HG03457 (cell line): Measurements from ENCODE around the gene DHX30.

ENCODE experiments used
- ATAC-seq: cut with Tn5 transposase; IDR thresholded peaks from one replicate; pipeline ENCODE4 v1.9.1; 2021; ENCODE audit warnings: moderate number of reproducible peaks; ENCODE audit not compliant: unreplicated experiment

The DHX30 gene

DNA sequence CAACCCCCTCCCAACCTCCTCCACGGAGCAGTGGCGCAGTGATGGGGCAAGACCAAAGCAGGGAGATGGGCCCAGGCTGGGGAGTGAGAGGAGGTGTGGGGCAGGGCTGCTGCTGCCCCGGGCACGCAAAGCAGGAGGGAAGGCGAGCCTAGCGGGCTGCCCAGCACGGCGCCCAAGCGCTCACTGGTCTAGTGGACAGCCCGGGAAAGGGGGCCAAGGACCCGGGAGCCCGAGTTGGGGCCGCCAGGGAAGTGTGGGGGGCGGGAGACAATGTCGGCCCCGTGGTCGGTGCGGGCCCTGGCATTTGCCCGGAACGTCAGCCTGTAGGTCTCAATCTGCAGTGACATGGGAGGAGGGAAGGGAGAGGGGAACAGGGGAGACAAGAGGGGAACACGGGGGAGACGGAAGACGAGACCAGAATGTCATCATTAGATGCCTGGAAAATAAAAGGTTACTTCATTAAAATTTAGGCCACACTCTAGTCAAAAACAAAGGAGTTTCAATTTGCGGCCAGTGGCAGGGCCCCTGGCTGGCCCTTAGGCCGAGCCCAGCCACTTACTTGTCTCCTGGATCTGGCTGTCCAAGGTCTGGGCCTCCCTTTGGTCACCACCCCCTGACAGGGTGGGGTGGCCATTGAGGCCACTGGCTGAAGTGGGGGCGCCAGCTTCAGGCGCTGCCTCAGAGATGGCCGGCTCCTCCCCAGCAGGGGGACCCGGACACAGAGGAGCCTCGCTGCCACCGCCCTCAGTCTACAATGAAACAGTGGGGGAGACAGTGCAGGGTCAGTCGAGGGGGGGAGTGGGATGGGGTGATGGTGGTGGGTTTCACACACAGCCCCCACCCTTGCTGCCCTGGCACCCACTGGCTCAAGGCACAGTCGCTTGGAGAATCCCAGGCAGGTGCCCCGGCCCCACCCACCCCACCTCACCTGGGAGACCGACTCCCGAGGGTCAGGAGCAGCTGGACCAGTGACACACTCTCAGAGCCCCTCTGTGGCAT, 50.0 kb downstream of the DHX30 start:
- ATAC-seq, result no peak

DNA sequence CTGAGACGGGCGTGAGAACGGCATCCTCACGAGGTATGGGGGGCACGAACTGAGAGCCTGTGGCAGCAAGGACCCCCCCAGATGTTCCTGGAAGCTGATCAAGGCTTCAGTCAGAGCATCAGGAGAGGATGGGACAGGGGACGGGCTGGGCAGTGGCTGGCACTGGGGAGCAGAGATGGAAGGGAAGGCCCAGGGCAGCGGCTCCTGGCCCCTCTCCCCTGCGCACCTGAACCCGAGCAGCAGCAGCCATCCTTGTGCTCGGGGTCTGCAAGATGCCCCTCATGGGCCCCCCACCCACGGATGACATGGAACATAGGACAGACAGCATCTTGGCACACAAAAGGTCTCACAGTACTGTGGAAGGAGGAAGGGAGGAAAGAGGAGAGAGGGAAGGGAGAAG, 51.3 kb downstream of the DHX30 start:
- ATAC-seq, result no peak

DNA sequence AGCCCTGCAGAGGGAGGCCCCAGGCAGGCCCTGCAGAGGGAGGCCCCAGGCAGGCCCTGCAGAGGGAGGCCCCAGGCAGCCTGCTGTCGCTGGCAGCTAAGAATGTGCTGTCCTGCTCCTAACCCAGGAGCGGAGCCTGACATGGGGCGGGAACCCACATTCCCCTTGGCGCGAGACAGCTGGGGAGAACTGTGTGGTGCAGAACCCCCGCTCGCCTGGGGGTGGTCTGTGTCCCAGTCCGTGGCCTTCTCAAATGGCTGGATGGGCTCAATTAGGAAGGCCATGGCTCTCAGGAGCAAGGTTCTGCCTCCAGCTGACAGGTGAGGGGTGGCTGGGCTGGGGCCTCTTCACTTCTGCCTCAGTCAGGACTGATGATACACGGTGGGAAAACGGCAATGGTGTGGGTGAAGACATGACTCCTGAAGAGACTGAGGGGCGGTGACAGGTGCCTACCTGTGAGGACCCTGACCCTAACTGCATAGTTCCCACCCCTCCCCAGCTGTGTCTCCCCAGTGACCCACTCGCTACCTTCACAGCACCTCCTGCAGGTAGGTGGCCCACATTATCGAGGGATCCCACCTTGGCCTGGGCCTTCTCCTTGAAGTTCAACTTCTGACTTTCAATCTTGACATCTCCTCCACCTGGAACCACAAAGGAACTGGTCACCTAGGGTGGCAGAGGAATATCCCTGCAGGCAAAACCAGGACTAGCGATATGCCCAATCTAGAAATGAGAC, 52.0 kb downstream of the DHX30 start:
- ATAC-seq, result no peak

DNA sequence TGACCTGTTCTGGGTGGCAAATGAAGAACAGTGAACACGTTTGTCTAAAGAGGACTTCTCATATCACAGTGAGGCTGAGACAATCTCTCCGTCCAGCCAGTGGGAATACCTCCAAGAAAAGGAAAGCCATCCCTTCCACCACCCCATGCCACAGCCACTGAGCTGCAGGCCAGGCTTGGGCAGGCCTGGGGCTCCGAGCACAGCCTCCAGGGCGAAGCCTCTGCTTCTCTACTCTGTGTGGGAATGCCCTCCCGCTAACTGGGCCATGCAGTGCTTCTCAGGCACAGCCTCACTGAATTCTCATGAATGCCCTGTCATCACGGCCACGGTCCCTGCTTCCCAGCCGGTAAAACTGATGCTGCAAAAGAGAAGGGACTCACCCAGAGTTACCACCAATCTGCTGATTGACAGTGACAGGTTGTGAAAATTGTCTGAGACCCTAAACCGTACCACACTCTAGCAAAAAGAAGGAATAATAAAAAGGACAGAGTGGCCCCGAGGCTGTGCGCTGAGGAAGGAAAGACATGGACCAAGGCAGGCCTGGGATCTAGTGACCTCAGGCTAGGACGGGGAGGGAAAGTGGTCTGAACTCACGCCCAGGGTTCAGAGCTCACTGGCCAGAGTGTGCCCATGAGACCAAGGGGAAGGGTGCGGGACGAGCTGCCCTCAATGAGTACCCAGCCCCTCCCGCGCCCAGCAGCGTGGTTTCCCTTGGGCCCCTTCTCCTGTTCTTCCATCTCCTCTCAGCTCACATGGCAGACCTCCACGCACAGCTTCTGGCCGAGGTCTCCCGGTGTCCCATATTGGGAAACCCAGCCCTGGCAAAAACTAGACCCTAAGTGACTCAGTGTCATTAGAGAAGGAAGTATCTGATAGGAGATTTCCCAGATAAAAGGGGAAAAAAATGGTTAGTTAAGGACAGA, 52.8 kb downstream of the DHX30 start:
- ATAC-seq, result no peak

DNA sequence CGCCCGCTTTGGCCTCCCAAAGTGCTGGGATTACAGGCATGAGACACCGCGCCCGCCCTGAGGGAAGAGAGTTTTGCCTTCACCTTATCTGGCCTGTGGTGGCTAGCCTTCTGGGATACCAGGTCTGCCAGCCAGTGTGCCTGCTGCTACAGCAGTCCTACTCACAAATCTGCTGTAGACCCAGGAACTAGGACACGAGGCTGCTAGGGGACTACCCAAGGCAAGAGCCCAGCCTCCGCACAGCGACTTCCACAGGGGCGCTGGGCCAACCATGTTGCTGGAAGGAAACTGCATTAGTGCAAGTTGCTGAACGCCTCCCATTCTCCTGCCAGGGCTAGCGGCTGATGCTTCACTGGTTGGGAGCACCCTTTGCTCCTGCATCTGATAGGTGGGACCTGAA, 53.7 kb downstream of the DHX30 start:
- ATAC-seq, result no peak

DNA sequence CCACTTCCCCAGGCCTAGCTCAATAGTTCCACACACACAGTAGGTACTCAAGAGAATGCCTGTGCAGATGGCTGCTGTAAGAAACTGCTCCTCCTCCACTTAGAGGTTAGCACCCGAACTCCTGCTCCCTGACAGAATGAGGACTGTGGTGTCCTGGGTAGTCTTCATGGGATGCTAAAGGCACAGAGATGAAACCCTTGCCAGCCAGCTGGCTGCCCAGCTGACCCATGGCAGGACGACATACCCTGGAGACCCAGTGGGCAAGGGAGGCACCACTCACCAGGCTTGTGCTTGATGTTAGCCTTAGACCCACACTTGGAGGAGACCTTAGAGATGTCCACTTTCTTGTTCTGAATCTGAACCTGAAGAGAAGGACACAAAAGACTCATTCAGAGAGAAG, 54.2 kb downstream of the DHX30 start:
- ATAC-seq, result no peak

DNA sequence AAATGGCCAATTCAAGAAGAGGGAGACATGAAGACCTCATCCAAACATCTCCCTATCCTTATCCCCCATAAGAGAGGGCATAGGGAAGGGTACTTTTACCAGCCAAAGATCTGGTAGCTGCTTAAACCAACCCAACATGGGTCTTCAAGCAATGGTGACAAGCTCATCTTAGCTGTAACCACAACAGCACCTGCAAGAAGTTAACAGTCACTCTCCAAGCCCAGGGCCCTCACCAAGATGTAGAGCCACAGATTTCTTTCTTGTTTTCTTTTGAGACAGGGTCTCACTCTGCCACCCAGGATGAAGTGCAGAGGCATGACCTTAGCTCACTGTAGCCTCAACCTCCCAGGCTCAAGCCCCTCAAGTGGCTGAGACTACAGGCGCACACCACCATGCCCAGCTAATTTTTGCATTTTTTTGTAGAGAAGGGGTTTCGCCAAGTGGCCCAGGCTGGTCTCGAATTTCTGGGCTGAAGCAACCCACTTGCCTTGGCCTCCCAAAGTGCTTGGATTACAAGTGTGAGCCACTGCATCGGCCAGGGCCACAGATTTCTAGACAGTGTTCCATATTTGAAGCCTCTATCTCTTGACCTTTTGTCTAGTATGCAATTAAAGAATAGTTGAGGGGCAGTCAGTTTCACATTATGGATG, 57.1 kb downstream of the DHX30 start:
- ATAC-seq, result no peak

DNA sequence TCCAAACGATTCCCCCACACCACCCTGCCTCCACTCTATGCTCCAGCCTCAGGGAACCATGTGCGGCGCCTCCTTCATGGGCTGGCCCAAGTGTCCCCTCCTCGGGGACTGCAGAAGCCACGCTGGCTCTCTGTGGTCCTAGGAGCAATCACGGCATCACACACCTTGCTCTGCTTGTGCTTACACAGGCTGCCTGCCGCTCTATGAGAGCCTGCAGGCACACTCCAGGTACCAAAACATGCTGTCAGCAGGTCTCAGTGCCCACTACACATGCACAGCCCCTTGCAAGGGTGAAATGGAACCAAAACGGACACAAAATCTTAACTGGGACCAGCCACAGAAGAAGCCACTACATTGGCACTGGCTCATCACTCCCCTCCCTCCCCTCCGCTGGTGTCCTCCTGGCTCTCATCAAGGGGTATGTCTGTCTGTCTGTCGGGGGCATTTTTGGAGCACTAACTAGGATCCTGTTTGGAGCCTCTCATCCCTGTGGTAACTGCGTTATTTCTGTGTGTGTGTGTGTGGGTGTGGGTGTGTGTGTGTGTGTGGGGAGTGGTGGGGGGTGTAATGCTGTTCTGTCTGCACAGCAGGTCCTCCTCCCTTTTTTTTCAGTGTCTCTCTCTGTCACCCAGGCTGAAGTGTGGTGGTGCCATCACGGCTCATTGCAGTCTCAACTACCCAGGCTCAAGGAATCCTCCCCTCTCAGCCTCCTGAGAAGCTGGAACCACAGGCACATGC, 60.6 kb downstream of the DHX30 start:
- ATAC-seq, result no peak

DNA sequence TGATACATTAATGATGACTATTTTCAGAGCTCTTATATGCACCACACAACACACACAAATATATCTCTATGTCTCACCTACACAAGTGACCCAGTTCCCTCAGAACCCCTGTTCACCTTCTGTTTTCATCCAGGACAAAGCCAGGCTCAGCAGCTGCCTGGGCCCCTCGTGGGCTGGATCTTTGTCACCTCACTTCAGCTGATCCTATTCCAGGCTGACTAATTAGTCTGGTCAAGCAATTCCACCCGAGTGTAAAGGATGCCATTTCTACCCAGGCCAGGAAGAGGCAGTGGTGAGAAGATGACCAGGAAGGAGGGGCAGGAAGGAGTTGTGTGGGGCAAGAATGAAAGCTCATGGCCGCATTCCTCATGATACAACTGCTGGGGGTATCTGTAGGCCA, 62.3 kb downstream of the DHX30 start:
- ATAC-seq, result no peak

DNA sequence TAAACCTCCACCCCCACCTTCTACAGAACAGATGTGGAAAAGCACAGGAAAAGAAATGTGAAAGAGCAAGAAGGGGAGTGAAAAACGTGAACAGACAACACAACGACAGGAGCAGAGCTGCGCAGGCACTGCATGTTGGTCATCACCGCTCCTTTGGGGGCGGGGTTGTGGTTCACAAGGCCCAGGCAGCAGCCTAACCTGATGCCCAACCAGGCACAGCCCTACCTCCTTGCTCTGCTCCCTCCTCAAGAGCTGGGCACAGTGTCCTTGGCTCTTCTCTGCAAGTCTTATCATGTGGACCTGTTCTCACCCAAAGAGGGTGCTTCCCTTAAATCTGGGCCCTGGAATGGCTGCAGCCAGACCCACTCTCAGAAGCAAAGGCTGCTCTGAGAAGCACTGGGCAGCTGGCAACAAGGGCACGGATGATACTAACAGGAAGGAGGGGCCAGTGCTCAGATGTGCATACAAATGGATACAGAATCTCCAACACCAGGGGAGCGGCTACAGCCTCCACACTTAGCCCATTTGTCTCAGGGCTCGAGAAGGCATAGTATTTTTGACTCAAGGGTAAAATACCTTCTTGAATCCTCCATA, 64.6 kb downstream of the DHX30 start:
- no peak for ATAC-seq

DNA sequence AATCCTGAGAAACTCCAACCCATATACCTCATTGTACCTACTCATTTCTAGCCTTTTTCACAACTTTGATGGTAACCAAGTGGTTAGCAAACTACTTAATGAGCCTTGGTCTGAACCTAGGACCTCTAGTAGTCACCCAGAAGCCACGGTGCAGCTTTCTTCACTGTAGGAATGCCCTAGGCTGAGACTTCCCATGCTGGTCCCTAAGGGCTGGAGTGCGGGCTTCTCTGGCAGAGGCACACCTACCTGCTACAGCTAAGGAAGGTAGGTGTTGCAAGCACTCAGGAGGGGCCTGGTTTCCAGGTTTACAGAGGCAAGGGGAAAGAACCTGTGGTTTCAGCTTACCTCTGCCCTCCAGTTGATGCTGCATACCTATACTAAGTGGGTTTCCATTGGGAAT, 65.4 kb downstream of the DHX30 start:
- no peak for ATAC-seq

DNA sequence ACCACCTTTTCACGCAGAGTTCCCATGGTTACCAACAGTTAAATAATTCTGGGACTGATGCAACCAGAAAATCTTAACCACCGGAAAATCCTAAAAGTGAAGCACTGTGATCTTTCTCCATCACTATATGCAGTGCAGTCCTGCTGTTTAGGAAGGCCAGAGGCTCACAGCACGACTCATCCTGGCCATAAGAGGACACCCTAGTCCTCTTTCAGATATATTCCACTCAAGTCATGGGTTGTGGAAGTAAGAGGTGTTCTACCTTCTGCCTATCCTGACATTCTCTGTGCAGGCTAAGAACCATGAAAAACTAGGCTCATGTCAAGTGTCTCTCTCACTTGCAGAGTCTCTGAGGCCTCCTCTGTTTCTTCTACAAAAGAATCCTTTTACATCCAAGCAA, 67.2 kb downstream of the DHX30 start:
- no peak for ATAC-seq

DNA sequence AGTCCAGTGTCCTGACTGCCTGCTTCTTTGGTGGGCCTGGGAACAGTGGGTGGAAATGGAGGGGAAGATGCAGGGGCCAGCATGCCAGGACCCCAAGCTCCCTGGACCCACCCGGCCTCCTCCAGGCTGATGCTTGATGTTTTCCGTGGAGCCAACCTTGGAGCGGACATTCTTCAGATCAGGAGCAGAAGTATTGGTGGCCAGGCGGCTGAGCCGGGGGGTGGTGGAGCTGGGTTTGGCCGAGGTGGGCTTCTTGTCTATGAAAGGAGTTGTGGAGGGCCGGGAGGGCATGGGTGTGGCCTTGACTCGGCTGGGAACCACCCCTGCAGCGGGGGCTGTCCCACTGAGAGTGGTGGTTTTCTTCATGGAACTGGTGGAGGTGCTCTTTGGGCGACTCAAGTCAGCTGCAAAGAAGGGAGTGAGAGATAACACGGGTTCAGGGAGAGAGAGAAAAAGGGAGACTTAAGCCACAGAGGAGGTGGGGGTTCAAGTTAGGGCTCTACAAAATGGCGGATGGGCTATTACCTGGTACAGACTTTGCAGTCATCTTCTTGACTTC, 67.8 kb downstream of the DHX30 start:
- no peak for ATAC-seq

DNA sequence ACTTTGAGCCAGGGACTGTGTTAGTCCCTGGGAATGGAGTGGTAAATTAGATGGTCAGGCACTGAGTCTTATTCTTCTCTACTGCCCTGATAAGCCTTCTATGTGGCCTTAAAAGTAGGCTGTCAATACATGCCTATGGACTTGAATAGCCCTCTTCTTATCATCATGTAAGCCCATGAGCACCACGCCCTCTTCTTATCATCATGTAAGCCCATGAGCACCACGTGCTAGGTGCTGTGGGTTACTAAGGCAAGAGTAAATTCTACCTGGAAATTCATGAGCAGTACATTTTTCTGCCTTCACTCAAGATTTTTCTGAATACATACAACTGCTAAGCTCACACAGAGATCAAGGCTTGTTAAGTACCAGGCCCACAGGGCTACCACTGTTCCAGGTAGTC, 68.5 kb downstream of the DHX30 start:
- ATAC-seq, result no peak

DNA sequence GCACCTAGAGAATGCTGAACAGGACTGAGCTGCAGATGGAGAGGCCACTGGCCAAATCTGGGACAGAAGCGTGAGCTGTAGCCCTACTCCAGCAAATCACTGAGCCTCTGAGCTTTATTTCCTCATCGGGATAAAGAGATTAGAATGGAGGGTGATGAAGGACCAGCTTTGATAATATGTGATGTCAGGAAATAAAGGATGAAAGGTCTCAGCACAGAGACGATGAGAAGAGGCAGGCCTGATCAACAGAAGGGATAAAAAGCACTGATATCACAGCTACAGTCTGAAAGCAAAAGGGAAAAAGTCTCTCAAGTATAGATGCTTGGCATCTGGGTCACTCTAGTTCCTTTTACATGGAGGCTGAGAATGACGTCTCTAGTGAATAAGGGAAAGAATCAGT, 70.0 kb downstream of the DHX30 start:
- ATAC-seq, result no peak

DNA sequence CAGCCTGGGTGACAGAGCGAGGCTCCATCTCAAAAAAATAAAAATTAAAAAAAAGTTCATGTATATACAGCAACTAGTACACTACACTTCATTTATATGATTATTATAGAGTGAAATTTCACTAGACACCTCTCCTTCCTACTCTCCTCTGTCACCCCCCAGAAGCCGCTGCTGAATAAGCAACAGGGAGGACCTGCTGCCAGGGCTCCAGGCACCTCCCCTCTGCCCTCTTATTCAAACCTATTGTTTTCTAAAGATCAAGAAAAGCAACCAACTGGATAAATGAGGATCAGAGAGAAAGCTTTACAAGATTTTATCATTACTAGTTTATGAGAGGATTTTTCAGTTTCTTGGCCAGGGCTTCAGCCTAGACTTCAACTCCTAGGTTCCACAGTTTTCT, 71.5 kb downstream of the DHX30 start:
- no peak for ATAC-seq

DNA sequence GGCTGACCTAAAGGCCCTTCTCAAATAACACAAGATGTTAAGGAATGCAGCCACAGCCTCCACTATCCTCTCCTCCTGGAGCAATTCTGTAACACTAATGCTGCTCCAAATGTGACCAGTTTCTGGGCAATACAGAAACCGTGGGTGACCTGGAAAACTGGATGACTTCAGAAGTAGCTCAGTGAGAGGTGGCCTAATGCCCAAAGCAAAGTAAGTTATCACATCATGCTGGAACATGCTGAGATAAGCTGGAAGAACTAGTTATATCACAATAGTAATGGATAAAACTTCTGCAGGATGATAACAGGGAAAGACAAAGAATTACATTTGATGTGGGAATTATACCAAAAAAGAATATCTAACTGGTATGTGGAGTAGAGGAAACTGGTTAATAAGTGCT, 72.0 kb downstream of the DHX30 start:
- ATAC-seq, result no peak

DNA sequence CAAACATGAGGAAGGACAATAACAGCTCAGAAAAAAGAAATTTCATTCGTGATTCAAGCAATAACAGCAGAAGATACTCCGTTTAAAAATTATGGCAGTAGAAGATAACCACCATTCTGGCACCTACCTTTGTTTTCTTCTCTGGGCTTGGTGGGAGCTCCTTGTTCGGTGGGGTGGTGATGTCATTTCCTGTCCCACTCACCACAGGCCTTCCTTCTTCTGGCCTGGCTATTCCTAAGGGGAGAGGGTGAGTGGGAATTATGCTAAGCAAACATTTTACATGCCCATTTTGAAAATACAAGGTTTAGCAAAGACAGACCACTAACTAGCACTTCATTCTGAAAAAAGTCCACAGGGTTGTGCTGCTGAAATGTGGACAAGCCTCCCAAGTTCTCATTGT, 74.4 kb downstream of the DHX30 start:
- ATAC-seq, result no peak

DNA sequence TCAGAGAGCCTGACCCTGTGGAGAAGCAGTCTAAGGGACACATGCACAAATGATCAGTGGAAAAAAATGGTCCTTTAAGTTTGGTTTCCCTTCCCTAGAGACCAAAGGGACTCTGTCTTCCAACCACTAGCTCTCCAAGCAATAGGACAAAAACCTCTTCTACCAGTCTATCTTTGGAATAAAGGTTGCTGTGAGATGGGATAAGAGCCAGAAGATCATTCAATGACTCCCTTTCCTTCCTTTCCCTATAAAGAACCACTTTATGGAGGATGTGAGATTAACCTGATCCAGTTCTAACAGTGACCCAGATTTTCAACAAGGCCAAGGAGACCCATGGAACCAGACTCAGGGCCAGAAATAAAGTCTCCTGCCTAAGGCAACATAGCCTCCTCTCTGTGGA, 74.8 kb downstream of the DHX30 start:
- no peak for ATAC-seq
